SHP77 (cell line): ENCODE measurements around the gene SKAP2.
A peak's percentile ranks its signal among the peaks of the same experiment; 100 is the strongest.

Experiments used
- DNase-seq, 2 experiments: peaks; one replicate each; lab custom pipeline; 2025; lab: John Stamatoyannopoulos, UW

The SKAP2 gene

DNA sequence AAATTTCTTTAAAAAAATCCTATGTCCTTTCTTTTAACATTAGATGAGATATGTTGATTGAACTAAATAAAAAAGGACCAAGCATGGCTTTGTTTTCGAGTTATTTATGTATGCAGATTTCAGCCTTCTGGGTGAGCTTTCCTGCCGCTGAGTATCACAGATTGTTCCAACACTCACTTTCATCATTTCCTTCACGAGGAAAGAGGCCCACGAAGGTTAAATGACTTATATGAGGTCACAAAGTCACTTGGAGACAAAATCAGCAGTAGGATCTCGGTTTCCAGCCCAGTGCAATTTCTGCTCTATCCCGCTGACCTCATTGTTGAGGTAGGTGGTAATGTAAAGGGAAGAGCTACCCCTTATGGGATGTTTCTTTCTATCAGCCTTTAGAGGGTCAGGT lies 226.8 kb downstream of the SKAP2 start:
- no peak for DNase-seq

DNA sequence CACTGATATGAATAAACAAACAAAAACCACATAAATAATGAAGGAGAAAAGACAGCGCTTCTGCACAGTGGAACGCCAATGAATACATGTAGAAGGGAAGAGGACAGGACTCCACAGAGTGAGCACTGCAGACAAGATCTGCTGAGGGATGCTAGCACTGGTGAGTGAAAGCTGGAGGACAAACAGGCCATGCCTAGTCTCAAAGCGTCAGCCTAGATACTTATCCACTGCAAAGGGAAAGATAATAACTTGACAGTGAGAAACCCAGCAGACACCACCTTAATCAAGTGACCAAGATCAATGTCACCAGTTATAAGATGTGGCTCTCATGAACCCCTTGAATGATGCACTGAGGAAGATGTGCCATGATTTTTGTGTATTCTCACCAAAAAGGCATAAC lies 227.6 kb downstream of the SKAP2 start:
- no peak for DNase-seq

DNA sequence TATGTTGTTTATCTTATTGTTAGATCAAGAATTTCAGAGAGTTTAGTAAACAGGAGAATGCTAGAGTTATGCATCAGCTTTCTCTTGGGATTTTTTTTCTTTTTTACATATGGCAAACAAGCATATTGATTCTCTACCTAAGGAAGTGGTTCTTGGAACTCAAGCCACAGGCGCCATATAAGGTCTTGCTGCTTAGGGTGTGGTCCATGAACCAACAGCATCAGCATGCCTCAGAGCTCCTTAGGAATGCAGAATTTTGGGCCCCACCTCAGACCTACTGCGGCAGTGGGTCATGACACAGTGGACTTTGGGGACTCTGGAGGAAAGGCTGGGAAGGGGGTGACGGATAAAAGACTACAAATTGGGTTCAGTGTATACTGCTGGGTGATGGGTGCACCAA lies 230.8 kb downstream of the SKAP2 start:
- DNase-seq: no peak

DNA sequence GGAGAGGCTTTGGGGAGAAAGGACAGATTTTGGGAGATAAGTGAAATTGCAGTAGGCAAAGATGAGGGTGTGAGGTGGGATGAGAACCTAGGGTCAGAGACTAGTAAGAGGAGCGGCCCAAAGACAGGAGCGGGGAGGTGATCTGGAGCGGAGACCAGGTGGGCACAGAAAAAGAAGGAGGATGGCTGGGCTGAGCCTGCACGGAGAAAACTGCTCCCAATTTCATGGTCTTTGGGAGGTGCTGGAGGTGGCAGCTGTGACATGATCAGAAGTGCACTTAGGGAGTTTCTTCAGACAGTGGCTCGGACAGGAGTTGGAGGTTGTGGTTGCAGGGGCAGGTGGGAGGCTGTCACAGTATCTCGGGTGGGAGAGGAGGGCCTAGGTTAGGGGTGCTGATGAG lies 232.8 kb downstream of the SKAP2 start:
- DNase-seq: no peak

DNA sequence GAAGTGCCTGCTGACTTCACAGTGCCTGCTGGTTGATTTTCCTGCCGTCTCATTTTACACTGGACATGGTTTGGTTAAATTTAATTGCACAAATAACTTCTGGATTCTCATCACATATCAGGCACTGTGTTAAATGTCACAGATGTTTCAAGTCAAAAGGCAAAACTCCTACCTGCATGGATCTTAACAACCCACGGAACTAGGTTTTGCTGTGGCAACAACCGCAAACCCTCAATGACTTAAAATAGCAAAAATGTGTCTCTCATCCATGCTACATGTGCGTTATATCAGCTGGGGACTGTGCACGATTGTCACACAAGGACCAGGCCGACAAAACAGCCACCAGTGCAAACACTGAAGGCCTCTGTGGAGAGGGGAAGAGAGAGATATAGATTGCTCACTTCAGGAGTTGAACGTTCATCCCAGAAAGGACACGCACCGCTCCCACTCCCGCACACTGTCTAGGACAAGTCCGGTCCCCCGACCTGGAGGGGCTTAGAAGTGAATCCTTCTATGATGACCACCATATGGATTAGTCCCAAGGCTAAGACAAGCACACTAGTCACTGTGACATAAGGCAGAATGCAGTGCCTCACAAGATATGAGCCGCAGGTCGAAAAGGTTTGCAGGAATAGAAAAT lies 233.3 kb downstream of the SKAP2 start:
- no peak for DNase-seq

DNA sequence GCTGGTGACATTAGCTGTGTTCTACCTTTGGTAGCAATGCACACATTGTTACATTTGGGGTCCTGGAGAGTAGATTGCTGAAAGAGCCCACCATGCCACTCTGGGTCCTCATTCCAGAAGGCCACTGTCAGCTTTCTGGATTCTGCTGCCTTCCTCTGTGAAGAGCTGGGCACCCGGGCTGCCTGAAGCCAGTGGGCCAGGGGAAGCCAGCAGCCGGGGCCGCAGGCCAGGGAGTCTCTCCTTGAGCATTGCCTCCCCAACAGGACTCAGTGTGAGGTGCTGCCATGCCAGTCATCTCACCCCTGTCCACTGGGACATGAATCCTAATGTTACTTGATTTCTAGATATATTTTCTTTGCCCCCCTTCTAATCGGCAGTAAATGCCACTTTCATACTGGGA lies 234.0 kb downstream of the SKAP2 start:
- DNase-seq: no peak

DNA sequence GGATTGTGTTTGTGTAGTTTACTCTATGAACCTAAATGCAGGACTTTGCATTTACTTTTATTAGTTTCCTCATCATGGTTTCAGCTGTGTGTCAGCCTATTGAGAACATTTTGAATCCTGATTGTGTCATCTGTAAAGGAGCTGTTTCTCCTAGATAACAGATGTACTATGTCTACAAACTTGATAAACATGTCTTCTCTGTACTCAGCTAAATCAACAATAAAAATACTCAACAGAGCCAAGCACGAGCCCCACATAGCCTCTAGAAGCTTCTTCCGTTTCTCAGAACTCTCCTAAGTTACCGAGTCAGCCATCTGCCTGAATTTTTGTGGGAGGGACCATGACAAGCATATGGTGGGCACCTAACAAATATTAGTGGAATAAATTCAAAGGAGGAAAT lies 234.7 kb downstream of the SKAP2 start:
- no peak for DNase-seq

DNA sequence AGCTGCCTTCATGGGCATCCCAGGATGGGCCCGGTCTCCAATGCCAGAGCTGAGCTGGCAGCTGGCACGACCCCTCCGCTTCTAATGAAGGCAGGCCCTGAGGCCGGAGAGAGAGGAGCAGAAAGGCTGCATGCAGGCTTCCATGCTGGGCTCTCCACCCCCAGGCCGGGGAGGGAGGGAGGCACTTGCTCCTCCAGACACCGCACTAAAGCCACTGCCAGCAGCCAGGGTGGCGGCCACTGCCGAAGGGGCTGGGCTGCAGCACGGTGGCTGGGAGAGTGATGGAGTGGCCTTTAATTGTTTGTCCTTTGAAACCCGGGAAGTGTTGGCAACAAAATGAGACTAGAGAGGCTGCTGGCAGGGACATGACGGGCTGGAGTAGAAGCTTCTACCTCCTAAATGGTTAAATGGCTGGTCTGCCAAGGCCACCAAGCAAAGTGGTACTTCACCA lies 236.5 kb downstream of the SKAP2 start:
- DNase-seq: peak; percentile 29 to 36

DNA sequence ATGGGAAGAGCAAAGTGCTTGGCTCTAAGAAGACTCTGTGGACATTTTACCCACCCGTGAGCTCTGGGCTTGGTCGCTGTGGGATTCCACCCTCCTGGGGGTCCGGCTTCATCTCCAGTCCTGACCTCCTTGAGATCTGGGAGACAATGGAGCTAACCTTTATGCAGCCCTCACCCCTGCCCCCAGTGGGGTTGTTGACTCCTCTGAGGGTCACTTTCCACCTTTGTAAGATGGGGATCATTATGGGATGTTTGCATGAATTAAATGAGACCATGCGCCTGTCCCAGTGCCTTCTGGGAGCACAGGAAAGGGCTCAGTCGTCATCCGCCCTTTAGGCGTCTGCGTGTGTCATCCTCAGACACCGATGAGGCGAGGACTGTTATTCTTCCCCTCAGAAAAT lies 237.2 kb downstream of the SKAP2 start:
- DNase-seq: no peak

DNA sequence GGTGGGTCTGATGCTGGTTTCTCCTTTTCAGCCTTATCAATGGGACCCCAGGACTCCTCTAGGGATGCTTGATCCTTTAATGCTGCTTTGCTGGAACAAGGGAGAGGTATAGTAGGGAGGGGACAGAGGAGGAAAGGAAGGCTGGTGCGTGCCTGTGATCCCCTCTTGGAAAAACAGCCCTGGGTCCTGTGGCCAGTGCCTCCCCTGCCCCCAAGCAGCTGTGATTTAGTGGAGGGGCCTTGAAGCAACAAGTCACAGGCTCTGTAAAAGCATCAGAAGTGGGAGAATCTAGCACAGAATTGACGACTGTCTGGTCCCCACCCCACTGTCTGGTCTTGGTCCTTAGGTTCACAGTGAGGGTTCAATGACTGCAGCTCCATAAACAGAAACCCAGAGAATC lies 237.7 kb downstream of the SKAP2 start:
- no peak for DNase-seq

DNA sequence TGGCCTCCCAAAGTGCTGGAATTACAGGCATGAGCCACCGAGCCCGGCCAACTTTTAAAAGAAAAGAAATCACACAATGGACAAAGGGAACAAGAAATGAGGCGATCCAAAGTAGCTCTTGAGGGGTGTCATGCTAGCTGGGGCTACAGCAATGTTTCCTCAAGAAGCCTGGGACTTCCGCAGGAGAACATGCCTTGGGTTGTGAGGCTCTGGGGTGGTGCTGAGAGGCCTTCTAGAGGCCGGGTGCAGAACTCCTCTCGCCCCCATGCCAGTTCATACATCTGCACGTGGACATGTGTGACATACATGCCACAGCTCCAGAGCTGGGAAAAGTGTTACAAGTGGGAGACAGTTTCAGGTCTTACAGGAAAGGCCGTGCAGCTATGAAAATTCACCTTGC lies 238.2 kb downstream of the SKAP2 start:
- no peak for DNase-seq

DNA sequence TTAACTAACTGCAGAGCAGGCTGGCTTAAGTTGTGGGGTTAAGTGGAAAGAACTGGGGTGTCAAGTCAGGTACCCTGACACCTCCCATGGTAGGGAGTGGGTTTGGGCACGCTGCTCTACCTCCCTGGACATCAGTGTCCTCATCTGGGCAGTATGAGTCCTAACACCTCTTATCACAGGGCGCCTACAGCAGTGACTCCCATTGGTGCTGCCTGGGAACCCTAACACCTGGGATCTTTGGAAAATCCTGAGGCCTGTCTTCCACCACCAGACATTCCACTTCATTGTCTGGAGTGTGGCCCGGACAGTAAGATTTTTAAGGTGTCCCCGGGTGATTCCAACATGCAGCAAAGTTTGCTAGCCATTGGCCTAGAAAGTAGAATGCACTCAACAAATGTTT lies 239.1 kb downstream of the SKAP2 start:
- DNase-seq: no peak

DNA sequence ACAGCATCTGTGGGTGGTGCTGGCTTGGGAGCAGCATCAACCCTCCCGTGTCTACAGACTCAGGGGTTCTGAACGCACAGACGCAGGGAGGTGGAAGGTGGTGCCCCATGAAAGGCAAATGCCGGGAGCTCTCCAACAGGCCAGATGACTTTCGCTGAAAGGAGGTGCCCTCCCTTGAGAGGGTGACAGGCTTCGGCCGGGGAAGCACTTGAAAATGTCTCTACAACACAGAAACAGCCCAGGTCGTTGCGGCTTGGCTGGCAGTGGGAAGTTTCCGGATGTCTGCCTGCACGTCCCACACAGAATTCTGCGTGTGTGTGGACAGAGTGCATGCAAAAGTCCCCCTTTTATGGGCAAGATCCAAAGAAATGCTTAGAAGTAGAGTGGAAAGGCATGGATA lies 239.6 kb downstream of the SKAP2 start:
- no peak for DNase-seq

DNA sequence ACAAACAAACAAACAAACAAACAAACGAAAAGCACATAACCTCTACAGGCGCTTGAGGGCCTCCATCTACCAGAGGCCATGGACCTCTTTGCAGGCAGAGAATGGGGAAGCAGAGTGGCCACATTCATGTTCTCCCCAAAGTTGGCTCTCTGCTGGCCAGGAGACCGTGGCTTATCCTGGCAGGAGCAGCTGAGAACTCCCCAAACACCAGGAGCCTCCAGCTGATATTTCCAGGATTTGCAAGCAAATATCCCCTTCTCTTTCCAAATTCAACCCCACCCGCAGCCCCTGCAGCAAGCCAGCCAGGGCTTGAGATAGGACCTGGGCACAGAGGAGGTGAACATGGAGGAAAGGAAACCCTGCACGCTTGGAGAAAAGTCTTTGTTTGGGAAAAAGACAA lies 240.0 kb downstream of the SKAP2 start:
- no peak for DNase-seq

DNA sequence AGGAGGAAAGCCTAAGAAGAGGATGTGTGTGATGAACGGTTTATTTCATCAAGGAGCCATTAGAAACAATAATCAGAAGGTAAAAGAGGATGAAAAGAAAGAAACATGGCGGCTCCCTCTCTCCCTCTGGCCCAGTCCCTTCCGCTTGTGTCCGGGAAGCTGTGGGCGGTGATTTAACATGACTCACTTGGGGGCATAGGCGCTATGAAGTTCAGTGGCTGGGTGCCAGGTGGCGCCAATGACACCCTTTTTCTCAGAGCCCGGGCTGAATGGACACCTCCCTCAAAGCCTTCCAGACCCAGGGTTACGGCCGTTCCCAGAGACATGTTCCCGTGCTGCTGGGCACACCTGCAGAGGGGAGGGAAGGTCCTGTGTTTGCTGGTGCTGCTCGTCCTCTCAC lies 244.0 kb downstream of the SKAP2 start:
- peak in 1 of 2 experiments; percentile 18 for DNase-seq

DNA sequence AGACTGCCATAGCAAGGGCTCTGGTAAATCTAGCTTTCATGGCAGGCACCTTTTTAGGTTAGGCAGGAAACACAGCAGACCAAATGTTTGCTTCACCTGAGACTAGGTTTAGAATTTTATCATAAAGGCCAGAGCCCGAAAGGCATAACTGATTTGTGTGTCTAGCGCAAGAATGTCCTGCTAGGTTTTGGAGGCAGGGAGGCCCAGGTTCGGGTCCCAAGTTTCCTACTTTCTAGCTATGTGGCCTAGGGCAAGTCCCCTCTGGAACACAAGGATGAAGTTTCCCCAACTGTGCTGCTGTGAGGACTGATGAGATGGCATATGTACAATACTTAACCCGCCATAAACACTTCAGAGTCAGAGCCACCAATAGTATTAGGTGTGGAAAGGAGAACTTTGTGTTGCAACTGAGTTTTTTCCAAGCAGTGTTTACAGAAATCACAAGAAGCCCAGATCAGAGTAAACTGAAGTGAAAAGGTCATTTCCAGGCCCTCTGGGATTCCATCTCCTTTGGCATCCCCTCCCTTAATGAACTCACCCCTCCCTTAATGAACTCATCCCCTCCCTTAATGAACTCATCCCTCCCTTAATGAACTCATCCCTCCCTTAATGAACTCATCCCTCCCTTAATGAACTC lies 244.9 kb downstream of the SKAP2 start:
- no peak for DNase-seq

DNA sequence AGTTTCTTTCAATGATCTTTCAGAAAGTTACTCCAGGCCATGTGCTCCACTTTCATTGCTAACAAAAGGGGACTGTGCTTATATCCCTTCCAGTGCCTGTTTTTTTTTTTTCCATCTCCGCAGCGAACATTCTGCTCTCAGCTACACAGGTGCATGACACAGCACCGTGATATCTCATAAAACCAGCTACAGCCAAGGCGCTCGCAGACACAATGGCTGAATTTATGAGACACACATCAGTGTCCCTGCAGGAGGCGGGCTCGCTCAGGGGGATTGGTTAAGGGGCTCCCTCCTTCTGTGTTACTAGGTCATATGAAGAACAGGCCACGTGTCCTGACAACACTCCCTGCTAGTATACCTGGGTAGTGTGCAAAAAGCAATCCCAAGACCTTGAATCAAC lies 245.5 kb downstream of the SKAP2 start:
- no peak for DNase-seq

DNA sequence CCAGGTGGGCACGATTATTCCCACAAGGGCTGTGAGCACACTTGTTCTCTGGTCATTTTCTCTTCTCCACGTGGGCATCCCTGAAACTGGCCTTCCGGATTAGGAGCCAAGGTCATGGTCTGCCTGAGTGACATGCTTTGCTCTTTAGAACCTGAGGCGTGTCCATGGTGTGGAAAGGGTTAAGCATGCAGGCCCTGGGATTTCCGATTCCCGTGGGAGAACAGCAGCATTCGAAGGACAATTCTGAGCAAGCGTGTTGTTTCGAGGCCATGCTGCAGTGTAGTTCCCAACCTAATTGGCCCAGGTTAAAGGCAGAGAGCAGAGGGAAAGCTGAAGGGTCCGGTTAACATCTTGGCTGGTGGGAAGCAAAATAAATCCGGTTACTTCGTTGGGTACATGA lies 245.9 kb downstream of the SKAP2 start:
- DNase-seq: no peak
